GM06990 (cell line): ENCODE data around the gene FAM229A.
"Not testable (repeated sequence)": the region's sequence is repeated elsewhere in the genome, so short reads cannot be mapped to it uniquely, and the experiment has no call there.

ENCODE experiments used
- DNase-seq: peaks from one replicate; pipeline ENCODE4 v3.0.0-alpha.2; 2011; ENCODE audit not compliant: insufficient read length; ENCODE audit errors: extremely low read depth
- H3K27me3 ChIP-seq: replicated peaks from 2 replicates; pipeline ENCODE4 v1.6.0; 2011; ENCODE audit warnings: low read length; ENCODE audit not compliant: control insufficient read depth, insufficient read depth
- H3K36me3 ChIP-seq: 2 replicates; pipeline ENCODE4 v1.5.1; 2011; ENCODE audit warnings: low read length; ENCODE audit not compliant: control insufficient read depth, insufficient read depth
- H3K4me3 ChIP-seq: replicated peaks from 2 replicates; pipeline ENCODE4 v1.5.1; 2011; ENCODE audit warnings: low read depth, mild to moderate bottlenecking, control low read depth, low read length
- CTCF ChIP-seq: IDR thresholded peaks from 2 replicates; pipeline ENCODE4 v1.5.1; 2011; ENCODE audit warnings: low read length, control low read depth, mild to moderate bottlenecking, inconsistent platforms; ENCODE audit not compliant: insufficient read depth, poor library complexity, severe bottlenecking

FAM229A gene

GRCh38 chr1:32400876-32401631, 38.8 kb upstream of the FAM229A start:
- TF ChIP-seq CTCF = peak; percentile 93
- DNase-seq = peak; percentile 28
- no peaks in the 10 kb centered on the region for H3K27me3 ChIP-seq
- no peaks in the 10 kb centered on the region for H3K36me3 ChIP-seq
- H3K4me3 ChIP-seq = no peak overlapping the region

- H3K36me3 ChIP-seq = no peaks in the 10 kb centered on the region
- no peak for TF ChIP-seq CTCF
- DNase-seq = no peak
- H3K4me3 ChIP-seq = no peak overlapping the region
- H3K27me3 ChIP-seq = no peaks in the 10 kb centered on the region
Measured at GRCh38 chr1:32399843-32400242, 37.6 kb upstream of the FAM229A start.

- no peak for DNase-seq
- Histone ChIP-seq H3K27me3 (no peaks in the 10 kb centered on the region), H3K36me3 (no peaks in the 10 kb centered on the region), H3K4me3 (no peak overlapping the region)
- no peak for TF ChIP-seq CTCF
Measured at GRCh38 chr1:32398401-32398800, 36.1 kb upstream of the FAM229A start.

GRCh38 chr1:32396524-32396923, 34.2 kb upstream of the FAM229A start:
- H3K36me3 ChIP-seq, DNase-seq, H3K27me3 ChIP-seq, H3K4me3 ChIP-seq: not testable (repeated sequence)

GRCh38 chr1:32394890-32395432, 32.7 kb upstream of the FAM229A start:
- peaks cover 3% of the 10 kb centered on the region for H3K36me3 ChIP-seq
- no peak for DNase-seq
- TF ChIP-seq CTCF = no peak
- H3K4me3 ChIP-seq = peak overlapping the region; percentile 63
- H3K27me3 ChIP-seq = no peaks in the 10 kb centered on the region

GRCh38 chr1:32394141-32394889, 32.0 kb upstream of the FAM229A start, which contains the start of gene BSDC1:
Gene BSDC1 (minus strand): TSS chr1:32394441. CDS start chr1:32394414, 27 bp downstream.
- Histone ChIP-seq H3K4me3 (peak within 1 kb of the TSS; percentile 91), H3K36me3 (peaks cover 4% of the 10 kb centered on the region), H3K27me3 (no peaks in the 10 kb centered on the region)
- TF ChIP-seq CTCF = no peak
- peak; percentile 98 for DNase-seq
